Caco-2 (cell line): Measurements from ENCODE around the gene MICOS13. TPM values are rescaled to one million over a fixed set of nuclear protein-coding genes. Genes with fewer than 3 reads are reported as not detected.

Source experiments
- BruUV-seq: library from RNA; stranded (reverse); fragments of 400-500 nt; replicated peaks from 2 replicates; lab custom pipeline; 2021; lab: Mats Ljungman, UMichigan
- CTCF ChIA-PET: fragments of 300-600 bp; sonication (Branson Sonifier 250); formaldehyde crosslinking; loops from one replicate; lab custom pipeline; 2022; ENCODE audit warnings: antibody characterized with exemption; lab: Charles Lee
- POLR2A ChIA-PET: fragments of 300-600 bp; sonication (Branson Sonifier 250); formaldehyde crosslinking; loops from one replicate; lab custom pipeline; 2022; ENCODE audit warnings: antibody characterized with exemption; lab: Charles Lee
- DNase-seq, 2 experiments: peaks; one replicate each; pipeline versions ENCODE4 v3.0.0 to v3.0.0-alpha.2; 2020 to 2022
- H3K27me3 ChIP-seq: replicated peaks from 2 replicates; pipeline ENCODE4 v1.6.0; 2011; ENCODE audit warnings: low read length; ENCODE audit not compliant: control insufficient read depth, insufficient read depth
- H3K36me3 ChIP-seq: 2 replicates; pipeline ENCODE4 v1.5.1; 2011; ENCODE audit warnings: low read length; ENCODE audit not compliant: control insufficient read depth, insufficient read depth
- H3K4me1 ChIP-seq: fragments of 250-450 bp; sonication (Bioruptor Pico); 2 replicates; pipeline ENCODE4 v1.5.1; 2020; ENCODE audit warnings: mild to moderate bottlenecking
- H3K4me3 ChIP-seq: 2 replicates; pipeline ENCODE4 v1.5.1; 2011; ENCODE audit warnings: low read depth, mild to moderate bottlenecking, control low read depth, low read length
- H3K9me3 ChIP-seq: fragments of 250-450 bp; sonication (Bioruptor Pico); 2 replicates; pipeline ENCODE4 v1.5.1; 2020; ENCODE audit warnings: mild to moderate bottlenecking, moderate library complexity
- H3K27ac Mint-ChIP-seq: one replicate; pipeline ENCODE4 v1.8.0; 2022; ENCODE audit warnings: mixed read lengths; ENCODE audit not compliant: unreplicated experiment
- H3K27me3 Mint-ChIP-seq: one replicate; pipeline ENCODE4 v1.8.0; 2022; ENCODE audit warnings: mixed read lengths; ENCODE audit not compliant: insufficient read depth, unreplicated experiment
- H3K36me3 Mint-ChIP-seq: one replicate; pipeline ENCODE4 v1.8.0; 2022; ENCODE audit warnings: mild to moderate bottlenecking, mixed read lengths; ENCODE audit not compliant: insufficient read depth, unreplicated experiment
- H3K4me1 Mint-ChIP-seq: one replicate; pipeline ENCODE4 v1.8.0; 2022; ENCODE audit warnings: low read depth, mixed read lengths; ENCODE audit not compliant: unreplicated experiment
- H3K4me3 Mint-ChIP-seq: one replicate; pipeline ENCODE4 v1.8.0; 2022; ENCODE audit warnings: mild to moderate bottlenecking, moderate library complexity, mixed read lengths; ENCODE audit not compliant: unreplicated experiment
- H3K9me3 Mint-ChIP-seq: one replicate; pipeline ENCODE4 v1.8.0; 2022; ENCODE audit warnings: mixed read lengths; ENCODE audit not compliant: unreplicated experiment
- CTCF ChIP-seq, 2 experiments: fragments of 200-600 bp in 1 of 2; IDR thresholded peaks; 1 replicate in 1 of 2; 2 replicates in 1 of 2; pipeline versions ENCODE4 v1.5.1 to v1.8.0; 2011 to 2022; ENCODE audit warnings: antibody characterized with exemption in 1 of 2, control low read depth in 1 of 2, inconsistent platforms in 1 of 2, low read depth in 1 of 2, low read length in 1 of 2, mild to moderate bottlenecking in 1 of 2, moderate library complexity in 1 of 2; ENCODE audit not compliant: insufficient read depth in 1 of 2, severe bottlenecking in 1 of 2, unreplicated experiment in 1 of 2
- intact Hi-C: fragments of 100-400 bp; cut with micrococcal nuclease; formaldehyde crosslinking; loops from one replicate; pipeline ENCODE4 v1.10.0; 2022; ENCODE audit not compliant: unreplicated experiment
- total RNA-seq: library from RNA; stranded (reverse); gene quantifications from 2 replicates; pipeline ENCODE4 v1.2.3, GENCODE V29; 2022

MICOS13 gene
- total RNA-seq, 1 experiment from 2014 or later, result 43.1 TPM

GRCh38 chr19:5681391-5682106 is 1.2 kb upstream of the MICOS13 start:
- Mint-ChIP-seq H3K27me3 (no peaks in the 10 kb centered on the region), H3K4me3 (peak overlapping the region; percentile 79), H3K36me3 (peaks cover 34% of the 10 kb centered on the region), H3K27ac (peak overlapping the region; percentile 26), H3K4me1 (peaks cover 15% of the 10 kb centered on the region), H3K9me3 (no peaks in the 10 kb centered on the region)
- ChIA-PET CTCF (no interaction called here), POLR2A (no interaction called here)
- no peaks in the 10 kb centered on the region for H3K36me3 ChIP-seq
- no TSS peak for BruUV-seq
- no peaks in the 10 kb centered on the region for H3K9me3 ChIP-seq
- DNase-seq, result no peak
- TF ChIP-seq CTCF (IDR thresholded peaks at IDR 0.05; ENCODE audit: insufficient read depth in 1 of 2, low read depth in 1 of 2, low read length in 1 of 2, severe bottlenecking in 1 of 2, unreplicated experiment in 1 of 2), result no peak
- no peaks in the 10 kb centered on the region; the same call in 1 of the 2 replicates for H3K4me1 ChIP-seq
- no peaks in the 10 kb centered on the region for H3K27me3 ChIP-seq
- peak overlapping the region; percentile 91 for H3K4me3 ChIP-seq
- intact Hi-C loops, result no loop called here

GRCh38 chr19:5680084-5680436 is 256 bp downstream of the MICOS13 start:
- Histone ChIP-seq H3K36me3 (no peaks in the 10 kb centered on the region), H3K9me3 (no peaks in the 10 kb centered on the region), H3K4me1 (no peaks in the 10 kb centered on the region; the same call in 1 of the 2 replicates), H3K27me3 (no peaks in the 10 kb centered on the region), H3K4me3 (peak overlapping the region; percentile 91)
- no peak for TF ChIP-seq CTCF (IDR thresholded peaks at IDR 0.05; ENCODE audit: insufficient read depth in 1 of 2, low read depth in 1 of 2, low read length in 1 of 2, severe bottlenecking in 1 of 2, unreplicated experiment in 1 of 2)
- peaks cover 15% of the 10 kb centered on the region for H3K4me1 Mint-ChIP-seq
- intact Hi-C loops, result loop anchor here (1.0 kb wide), 1 partner anchor 110 kb away; no protein-coding TSS in a partner anchor
- peaks cover 48% of the 10 kb centered on the region for H3K36me3 Mint-ChIP-seq
- ChIA-PET CTCF (no interaction called here), POLR2A (no interaction called here)
- no peaks in the 10 kb centered on the region for H3K9me3 Mint-ChIP-seq
- peak overlapping the region; percentile 96 for H3K27ac Mint-ChIP-seq
- H3K4me3 Mint-ChIP-seq, result peak overlapping the region; percentile 79
- TSS peak; percentile 77 for BruUV-seq
- H3K27me3 Mint-ChIP-seq, result no peaks in the 10 kb centered on the region
- DNase-seq, result no peak

GRCh38 chr19:5679289-5680083 is 830 bp downstream of the MICOS13 start:
- H3K27ac Mint-ChIP-seq, result peak overlapping the region; percentile 96
- no peaks in the 10 kb centered on the region for H3K27me3 Mint-ChIP-seq
- H3K4me1 Mint-ChIP-seq, result peaks cover 15% of the 10 kb centered on the region
- no peaks in the 10 kb centered on the region for H3K36me3 ChIP-seq
- H3K4me3 ChIP-seq, result peak overlapping the region; percentile 91
- peaks cover 54% of the 10 kb centered on the region for H3K36me3 Mint-ChIP-seq
- TF ChIP-seq CTCF (IDR thresholded peaks at IDR 0.05; ENCODE audit: insufficient read depth in 1 of 2, low read depth in 1 of 2, low read length in 1 of 2, severe bottlenecking in 1 of 2, unreplicated experiment in 1 of 2), result no peak
- ChIA-PET POLR2A (no interaction called here), CTCF (no interaction called here)
- no peaks in the 10 kb centered on the region for H3K27me3 ChIP-seq
- no peaks in the 10 kb centered on the region for H3K9me3 ChIP-seq
- no peaks in the 10 kb centered on the region; the same call in 1 of the 2 replicates for H3K4me1 ChIP-seq
- no peak for DNase-seq
- intact Hi-C loops, result loop anchor here (1.0 kb wide), 1 partner anchor 111 kb away; no protein-coding TSS in a partner anchor
- H3K9me3 Mint-ChIP-seq, result no peaks in the 10 kb centered on the region
- BruUV-seq, result no TSS peak
- H3K4me3 Mint-ChIP-seq, result peak overlapping the region; percentile 79
